GM13976 (cell line): ENCODE results near the gene SLC38A4.

Source experiments
- DNase-seq: peaks from one replicate; pipeline ENCODE4 v3.0.0; 2012; ENCODE audit warnings: low spot score
- CTCF ChIP-seq: IDR thresholded peaks from 2 replicates; pipeline ENCODE4 v1.5.1; 2012; ENCODE audit warnings: borderline replicate concordance, mild to moderate bottlenecking; ENCODE audit not compliant: insufficient read depth; ENCODE audit errors: extremely low read depth, missing control alignments, control extremely low read depth
- in situ Hi-C: fragments of 300-500 bp; cut with MboI; formaldehyde crosslinking; loops from one replicate; pipeline ENCODE4 v1.12.0; 2022; ENCODE audit warnings: low sequenced_read_pairs, mixed read lengths, inconsistent platforms; ENCODE audit not compliant: unreplicated experiment

SLC38A4 gene

DNA sequence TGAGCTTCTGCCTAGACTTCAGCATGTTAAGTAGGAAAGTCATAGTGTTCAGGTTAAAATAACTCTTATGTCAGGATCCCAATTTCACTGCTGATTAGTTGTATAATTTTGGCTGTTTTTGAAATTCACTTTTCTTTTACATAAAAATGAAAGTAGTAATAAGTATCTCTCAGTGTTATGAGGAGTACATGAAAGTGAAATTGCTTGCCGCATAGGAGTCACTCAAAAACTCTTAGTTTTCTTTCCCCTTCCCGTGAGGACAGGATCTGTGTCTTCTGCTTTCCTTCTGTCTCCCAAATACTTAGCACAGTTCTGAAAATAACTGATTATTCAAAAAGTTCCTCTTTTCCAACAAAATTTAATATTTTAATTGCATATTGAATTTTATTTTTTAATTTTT, 100.5 kb downstream of the SLC38A4 start:
- TF ChIP-seq CTCF = no peak
- in situ Hi-C loops = no loop called here
- DNase-seq = no peak

GRCh38 chr12:46723629-46724419, 102.0 kb downstream of the SLC38A4 start:
- no peak for DNase-seq
- TF ChIP-seq CTCF = no peak
- in situ Hi-C loops = no loop called here

- in situ Hi-C loops = no loop called here
- no peak for DNase-seq
- TF ChIP-seq CTCF = no peak
Measured at GRCh38 chr12:46722394-46723185, 103.2 kb downstream of the SLC38A4 start.

DNA sequence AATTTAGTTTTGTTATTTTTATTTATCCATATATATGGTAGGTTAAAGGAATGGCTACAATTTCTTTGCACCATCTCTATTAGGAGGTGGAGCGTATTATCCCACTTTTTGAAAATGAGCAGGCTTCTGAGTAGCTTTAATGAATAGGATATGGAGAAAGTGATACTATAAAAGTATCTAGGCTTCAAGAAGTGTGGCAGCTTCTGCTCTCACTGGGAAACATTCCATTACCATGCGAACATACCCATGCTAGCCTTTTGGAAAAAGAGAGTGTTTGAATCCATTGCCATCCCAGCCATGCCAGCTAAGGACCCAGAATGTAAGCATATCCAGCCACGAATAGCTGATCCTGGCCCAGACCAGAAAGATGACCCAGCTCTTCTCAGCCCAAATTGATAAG, 107.3 kb downstream of the SLC38A4 start:
- TF ChIP-seq CTCF = no peak
- in situ Hi-C loops = no loop called here
- no peak for DNase-seq

DNA sequence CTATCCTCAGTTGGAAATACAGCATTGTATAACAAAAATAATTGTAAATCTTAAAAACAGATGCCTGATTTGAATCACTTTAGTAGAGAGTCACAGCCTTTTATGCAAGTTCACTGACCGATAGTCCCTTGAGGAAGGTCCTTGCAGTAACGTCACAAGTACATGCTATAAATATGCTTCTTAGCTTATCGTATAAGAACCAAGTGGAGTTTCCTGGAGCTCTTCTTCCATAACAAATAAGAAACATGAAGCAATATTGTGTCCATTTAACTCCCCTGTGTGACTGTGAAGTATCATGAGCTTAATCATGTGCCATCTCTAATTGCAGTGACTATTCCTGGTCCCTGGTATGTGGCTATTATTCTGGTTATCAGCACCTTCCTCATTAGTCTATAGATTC, 107.9 kb downstream of the SLC38A4 start:
- no peak for TF ChIP-seq CTCF
- in situ Hi-C loops = no loop called here
- no peak for DNase-seq

DNA sequence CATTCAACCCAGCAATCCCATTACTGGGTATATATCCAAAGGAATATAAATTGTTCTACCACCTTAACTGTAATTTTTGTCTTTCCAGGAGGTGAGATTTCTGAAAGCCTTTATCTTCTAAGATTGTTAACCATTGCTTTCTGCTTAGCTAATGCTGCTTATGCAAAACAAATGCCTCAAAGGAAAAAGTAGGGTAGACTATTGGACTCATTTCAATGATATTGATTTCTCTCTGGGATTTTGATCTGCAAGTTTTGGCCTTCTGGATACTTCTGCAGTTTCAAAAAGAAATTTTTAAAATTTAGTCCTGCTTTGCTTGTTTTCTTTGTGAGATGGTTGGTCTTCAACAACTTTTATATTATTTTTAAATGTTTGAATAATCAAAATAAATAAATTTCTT, 108.6 kb downstream of the SLC38A4 start:
- no peak for TF ChIP-seq CTCF
- in situ Hi-C loops = no loop called here

More for the DNA sequence above, 108.6 kb downstream of the SLC38A4 start:
- no peak for DNase-seq
